IPS-20b (cell line): ENCODE data around the gene FMNL2.
A peak's percentile ranks its signal among the peaks of the same experiment; 100 is the strongest.

ENCODE experiments used
- H3K27ac ChIP-seq: one replicate; pipeline ENCODE4 v1.5.1; 2013; ENCODE audit warnings: low read length
- H3K27me3 ChIP-seq: 2 replicates; pipeline ENCODE4 v1.6.1; 2013; ENCODE audit warnings: mild to moderate bottlenecking, low read length, inconsistent platforms; ENCODE audit not compliant: insufficient read depth
- H3K36me3 ChIP-seq: 2 replicates; pipeline ENCODE4 v1.6.1; 2013; ENCODE audit warnings: low read depth, mild to moderate bottlenecking, inconsistent platforms, low read length, moderate library complexity; ENCODE audit not compliant: insufficient read depth
- H3K4me1 ChIP-seq: 2 replicates; pipeline ENCODE4 v1.6.1; 2013; ENCODE audit warnings: mild to moderate bottlenecking, control low read depth, inconsistent platforms, low read length, moderate library complexity; ENCODE audit not compliant: insufficient read depth
- H3K4me3 ChIP-seq: 2 replicates; pipeline ENCODE4 v1.5.1; 2013; ENCODE audit warnings: mild to moderate bottlenecking, low read length, inconsistent platforms
- H3K9ac ChIP-seq: 2 replicates; pipeline ENCODE4 v1.6.1; 2013; ENCODE audit warnings: low read depth, mild to moderate bottlenecking, inconsistent platforms, low read length, moderate library complexity
- H3K9me3 ChIP-seq: 2 replicates; pipeline ENCODE4 v1.6.1; 2013; ENCODE audit warnings: mild to moderate bottlenecking, low read depth, low read length, inconsistent platforms; ENCODE audit not compliant: insufficient read depth

Gene FMNL2

GRCh38 chr2:152335016-152335725 lies at the start of gene FMNL2:
FMNL2 (plus strand) TSS chr2:152335174.
- Histone ChIP-seq H3K9me3 (no peaks in the 10 kb centered on the region), H3K36me3 (no peaks in the 10 kb centered on the region), H3K9ac (peak within 1 kb of the TSS; percentile 78; the same call in 1 of the 2 replicates), H3K4me1 (peaks cover 20% of the 10 kb centered on the region), H3K27ac (no peak within 1 kb of the TSS), H3K4me3 (peak within 1 kb of the TSS; percentile 78), H3K27me3 (peaks cover 16% of the 10 kb centered on the region; the same call in 1 of the 2 replicates)

- no peaks in the 10 kb centered on the region for H3K4me1 ChIP-seq
- H3K4me3 ChIP-seq: no peak overlapping the region
- no peak overlapping the region for H3K27ac ChIP-seq
- no peak overlapping the region for H3K9ac ChIP-seq
- no peaks in the 10 kb centered on the region for H3K36me3 ChIP-seq
- H3K27me3 ChIP-seq: no peaks in the 10 kb centered on the region
- H3K9me3 ChIP-seq: 0 out of 2 replicates have a peak, but pooled peaks cover 5% of the 10 kb centered on the region
These were observed 42.0 kb upstream of the FMNL2 start for GRCh38 chr2:152292991-152293390.

- H3K27me3 ChIP-seq: no peaks in the 10 kb centered on the region
- no peak overlapping the region for H3K4me3 ChIP-seq
- no peaks in the 10 kb centered on the region for H3K4me1 ChIP-seq
- no peak overlapping the region for H3K9ac ChIP-seq
- no peaks in the 10 kb centered on the region for H3K36me3 ChIP-seq
- H3K27ac ChIP-seq: no peak overlapping the region
- no peaks in the 10 kb centered on the region for H3K9me3 ChIP-seq
These were observed 37.3 kb upstream of the FMNL2 start for GRCh38 chr2:152297715-152298114.

GRCh38 chr2:152298754-152299153 lies 36.2 kb upstream of the FMNL2 start:
- H3K27ac ChIP-seq: no peak overlapping the region
- no peaks in the 10 kb centered on the region for H3K27me3 ChIP-seq
- no peak overlapping the region for H3K9ac ChIP-seq
- no peaks in the 10 kb centered on the region for H3K36me3 ChIP-seq
- no peaks in the 10 kb centered on the region for H3K9me3 ChIP-seq
- no peak overlapping the region for H3K4me3 ChIP-seq
- no peaks in the 10 kb centered on the region for H3K4me1 ChIP-seq

GRCh38 chr2:152301131-152301530 lies 33.8 kb upstream of the FMNL2 start:
- no peaks in the 10 kb centered on the region for H3K9me3 ChIP-seq
- H3K27me3 ChIP-seq: no peaks in the 10 kb centered on the region
- no peak overlapping the region for H3K27ac ChIP-seq
- no peak overlapping the region for H3K9ac ChIP-seq
- H3K4me1 ChIP-seq: no peaks in the 10 kb centered on the region
- H3K36me3 ChIP-seq: no peaks in the 10 kb centered on the region
- H3K4me3 ChIP-seq: no peak overlapping the region

- Histone ChIP-seq H3K36me3 (no peaks in the 10 kb centered on the region), H3K9ac (no peak overlapping the region), H3K27ac (no peak overlapping the region), H3K4me1 (no peaks in the 10 kb centered on the region), H3K9me3 (no peaks in the 10 kb centered on the region), H3K27me3 (no peaks in the 10 kb centered on the region), H3K4me3 (no peak overlapping the region)
These were observed 31.0 kb upstream of the FMNL2 start for GRCh38 chr2:152303951-152304350.

GRCh38 chr2:152304836-152305235 lies 30.1 kb upstream of the FMNL2 start:
- Histone ChIP-seq H3K27ac (no peak overlapping the region), H3K9me3 (no peaks in the 10 kb centered on the region), H3K9ac (no peak overlapping the region), H3K36me3 (no peaks in the 10 kb centered on the region), H3K4me1 (no peaks in the 10 kb centered on the region), H3K4me3 (no peak overlapping the region), H3K27me3 (no peaks in the 10 kb centered on the region)

- no peaks in the 10 kb centered on the region for H3K9me3 ChIP-seq
- H3K27ac ChIP-seq: no peak overlapping the region
- H3K27me3 ChIP-seq: no peaks in the 10 kb centered on the region
- no peaks in the 10 kb centered on the region for H3K36me3 ChIP-seq
- no peak overlapping the region for H3K4me3 ChIP-seq
- no peak overlapping the region for H3K9ac ChIP-seq
- no peaks in the 10 kb centered on the region for H3K4me1 ChIP-seq
These were observed 27.1 kb upstream of the FMNL2 start for GRCh38 chr2:152307863-152308262.

- no peaks in the 10 kb centered on the region for H3K36me3 ChIP-seq
- H3K9ac ChIP-seq: no peak overlapping the region
- no peak overlapping the region for H3K4me3 ChIP-seq
- no peaks in the 10 kb centered on the region for H3K4me1 ChIP-seq
- no peaks in the 10 kb centered on the region for H3K9me3 ChIP-seq
- H3K27me3 ChIP-seq: no peaks in the 10 kb centered on the region
- H3K27ac ChIP-seq: no peak overlapping the region
These were observed 25.4 kb upstream of the FMNL2 start for GRCh38 chr2:152309352-152310214.

GRCh38 chr2:152319822-152320570 lies 15.0 kb upstream of the FMNL2 start:
- Histone ChIP-seq H3K27ac (no peak overlapping the region), H3K36me3 (no peaks in the 10 kb centered on the region), H3K27me3 (no peaks in the 10 kb centered on the region), H3K4me1 (no peaks in the 10 kb centered on the region), H3K4me3 (no peak overlapping the region), H3K9ac (no peak overlapping the region), H3K9me3 (no peaks in the 10 kb centered on the region)

GRCh38 chr2:152320814-152321213 lies 14.2 kb upstream of the FMNL2 start:
- Histone ChIP-seq H3K9me3 (no peaks in the 10 kb centered on the region), H3K9ac (no peak overlapping the region), H3K4me1 (no peaks in the 10 kb centered on the region), H3K36me3 (no peaks in the 10 kb centered on the region), H3K27ac (no peak overlapping the region), H3K4me3 (no peak overlapping the region), H3K27me3 (no peaks in the 10 kb centered on the region)
